NCI-H82 treated with DMSO at 0.1 percent for 48 hours (cell line): Measurements from ENCODE around the gene ASTN2.

Source experiments
- DNase-seq: peaks from one replicate; lab custom pipeline; 2025; ENCODE audit not compliant: unreplicated experiment; lab: John Stamatoyannopoulos, UW

Gene ASTN2

GRCh38 chr9:116451500-116452115 is 963.2 kb downstream of the ASTN2 start:
- DNase-seq = no peak

GRCh38 chr9:116450378-116451139 is 964.3 kb downstream of the ASTN2 start:
- no peak for DNase-seq

DNA sequence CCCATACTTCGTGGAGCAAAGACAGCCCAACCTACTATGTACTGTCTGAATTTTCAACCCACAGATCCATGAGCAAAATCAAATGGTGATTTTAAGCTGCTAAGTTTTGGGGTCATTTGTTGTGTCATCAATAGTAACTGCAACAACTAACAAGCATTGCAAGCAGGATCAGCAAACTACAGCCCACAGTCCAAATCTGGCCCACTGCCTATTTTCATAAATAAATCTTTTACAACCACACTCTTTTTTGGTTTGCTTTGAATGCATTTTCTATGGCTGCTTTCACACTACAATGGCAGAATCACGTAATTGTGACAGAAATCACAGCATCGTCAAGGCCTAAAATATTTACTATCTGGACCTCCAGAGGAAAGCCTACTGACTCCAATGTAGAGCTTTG is 964.9 kb downstream of the ASTN2 start:
- no peak for DNase-seq

GRCh38 chr9:116448431-116448830 is 966.4 kb downstream of the ASTN2 start:
- no peak for DNase-seq

DNA sequence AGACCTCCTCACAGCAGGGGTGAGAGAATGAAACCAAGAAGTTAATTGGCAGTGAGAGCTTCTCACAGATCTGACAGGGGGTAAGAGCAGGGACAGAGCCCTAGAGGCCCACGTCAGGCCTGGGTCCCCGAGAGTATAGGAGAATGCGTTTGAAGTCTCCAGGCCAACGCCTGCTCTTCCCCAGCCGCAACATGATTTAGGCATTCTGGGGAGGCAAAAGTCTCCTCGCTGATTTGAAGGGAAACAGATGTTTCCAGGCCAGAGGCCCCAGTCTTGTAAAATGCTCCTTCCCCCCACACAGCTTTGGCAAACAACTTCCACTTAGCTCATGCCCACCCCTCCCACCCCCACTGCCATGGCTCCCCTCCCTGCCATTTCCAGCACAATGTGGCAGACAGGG is 966.9 kb downstream of the ASTN2 start:
- no peak for DNase-seq

- no peak for DNase-seq
Observed at GRCh38 chr9:116442528-116442927, 972.3 kb downstream of the ASTN2 start.

GRCh38 chr9:116437411-116438370 is 977.2 kb downstream of the ASTN2 start:
- no peak for DNase-seq

GRCh38 chr9:116436121-116436520 is 978.7 kb downstream of the ASTN2 start:
- no peak for DNase-seq

GRCh38 chr9:116435706-116436105 is 979.2 kb downstream of the ASTN2 start:
- no peak for DNase-seq

GRCh38 chr9:116434314-116434713 is 980.5 kb downstream of the ASTN2 start:
- no peak for DNase-seq

DNA sequence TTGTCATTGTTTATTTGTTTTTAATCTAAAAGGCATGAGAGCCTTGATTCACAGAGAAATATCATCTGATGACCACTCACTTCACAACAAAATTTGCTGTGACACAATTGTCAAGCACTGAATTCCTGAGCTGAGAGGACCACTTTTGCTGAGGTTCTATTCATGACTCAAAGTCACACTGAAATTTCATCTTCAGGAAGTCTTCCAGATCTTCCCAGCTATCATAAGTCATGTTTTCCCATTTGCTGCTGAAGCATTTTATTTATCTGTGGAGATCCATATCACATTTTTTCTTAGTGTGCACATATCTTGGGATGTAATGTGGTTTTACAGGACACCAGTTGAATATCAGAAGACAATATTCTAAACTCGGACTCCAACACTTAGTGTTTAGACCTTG is 982.8 kb downstream of the ASTN2 start:
- DNase-seq = no peak

DNA sequence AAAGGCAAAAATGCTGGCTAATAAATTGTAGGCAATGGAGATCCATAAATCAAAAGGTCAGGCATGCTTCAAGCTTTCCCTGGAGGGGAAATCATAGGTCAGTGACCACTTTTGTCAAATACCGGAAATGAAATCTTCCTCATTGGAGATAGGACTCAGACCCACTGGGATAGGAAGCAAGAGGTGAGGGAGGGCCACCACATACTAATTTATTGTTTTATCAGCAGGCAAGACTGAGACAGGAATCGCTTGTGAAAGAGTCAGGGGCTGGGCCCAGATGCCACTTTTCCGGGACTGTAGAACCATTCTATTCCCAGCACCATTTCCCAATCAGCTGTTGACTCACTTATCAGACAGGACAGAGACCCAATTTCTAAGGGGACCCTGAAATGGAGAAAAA is 984.0 kb downstream of the ASTN2 start:
- no peak for DNase-seq

DNA sequence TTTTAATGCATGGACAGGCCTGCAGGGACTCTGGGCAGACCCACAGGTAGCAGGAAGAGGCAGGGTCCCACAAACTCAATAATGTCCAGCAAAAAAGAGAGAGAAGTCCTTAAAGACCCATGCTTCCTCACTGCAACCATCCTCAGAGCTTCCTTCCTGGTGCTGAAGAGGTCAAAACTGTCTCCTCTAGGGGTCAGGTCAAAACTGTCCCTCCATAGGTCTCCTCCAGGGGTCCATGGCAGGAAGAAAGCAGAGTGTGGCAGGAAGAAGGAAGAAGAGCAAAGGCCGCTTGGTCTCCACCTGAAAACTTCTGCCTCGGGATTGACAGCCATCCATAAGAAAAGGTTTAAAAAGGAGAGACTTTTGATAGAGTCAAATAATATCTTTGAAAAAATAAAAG is 989.6 kb downstream of the ASTN2 start:
- no peak for DNase-seq

- DNase-seq = no peak
Observed at GRCh38 chr9:116423149-116423548, 991.7 kb downstream of the ASTN2 start.

DNA sequence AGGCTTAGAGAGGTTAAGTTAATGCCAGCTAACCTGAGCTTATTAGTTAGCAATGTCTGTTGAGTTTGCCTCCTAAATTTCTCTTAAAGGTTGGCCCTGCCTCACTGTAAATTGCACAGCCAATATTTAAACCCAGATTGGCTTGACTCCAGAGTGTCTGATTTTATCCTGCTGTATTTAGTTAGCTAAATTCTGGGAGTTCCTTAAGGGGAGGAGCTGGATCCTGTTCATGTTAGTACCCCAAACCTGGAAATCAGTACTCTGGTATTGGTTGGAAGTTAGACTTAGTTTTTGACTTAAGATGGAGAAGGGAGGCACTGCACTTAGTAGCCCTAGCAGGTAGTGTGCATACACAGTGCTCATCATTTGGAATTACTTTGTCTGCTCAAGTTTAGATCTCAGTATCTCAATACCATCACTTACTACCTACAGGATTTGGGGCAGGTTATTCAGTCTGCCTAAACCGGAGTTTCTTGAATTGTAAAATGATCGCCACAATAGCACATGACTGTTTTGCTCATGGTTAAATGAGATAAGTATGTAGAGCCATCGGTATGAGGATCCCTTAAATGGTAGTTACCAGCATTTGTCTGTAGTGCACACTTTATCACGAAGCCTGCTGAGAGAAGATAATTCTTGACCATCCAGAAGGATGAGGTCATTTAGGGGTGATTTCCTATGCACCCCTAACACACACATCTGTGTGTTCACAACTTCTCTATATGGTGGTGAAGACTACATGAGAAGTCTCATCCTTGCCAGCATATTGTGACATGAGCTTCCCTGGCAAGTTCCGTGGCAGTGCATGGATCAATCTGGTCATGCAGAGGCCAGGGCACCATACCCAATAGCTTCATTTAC is 992.5 kb downstream of the ASTN2 start:
- DNase-seq = no peak

- no peak for DNase-seq
Observed at GRCh38 chr9:116420993-116421538, 993.8 kb downstream of the ASTN2 start.

- no peak for DNase-seq
Observed at GRCh38 chr9:116419181-116419580, 995.7 kb downstream of the ASTN2 start.

- DNase-seq = no peak
Observed at GRCh38 chr9:116417464-116417863, 997.4 kb downstream of the ASTN2 start.

GRCh38 chr9:116416421-116416820 is 998.4 kb downstream of the ASTN2 start:
- DNase-seq = no peak

DNA sequence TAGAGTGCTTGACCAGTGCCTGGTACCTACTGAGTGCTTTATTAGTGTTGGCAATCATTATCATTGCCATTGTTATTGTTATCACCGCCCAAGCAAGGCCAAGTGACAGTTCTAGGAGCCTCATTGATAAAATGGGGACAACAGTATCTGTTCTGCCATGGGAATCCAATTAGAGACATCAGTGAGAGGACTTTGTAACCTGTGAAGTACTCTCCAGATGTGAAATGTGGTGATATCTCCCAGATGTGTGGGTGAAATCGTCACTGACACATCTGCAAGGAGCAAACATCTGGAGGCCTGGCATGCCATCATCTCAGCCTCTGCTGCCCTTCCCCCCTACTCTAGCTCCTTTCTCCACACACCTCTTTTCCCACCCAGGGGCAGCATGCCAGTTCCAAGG is 1000.5 kb downstream of the ASTN2 start:
- no peak for DNase-seq
